ENCODE results near the gene SMYD2.

- TF ChIP-seq FOXM1 (IDR thresholded peaks at IDR 0.05; ENCODE audit: borderline replicate concordance) (no peak), SP1 (IDR thresholded peaks at IDR 0.05) (no peak), ARNT (IDR thresholded peaks at IDR 0.05) (no peak), HDGF (IDR thresholded peaks at IDR 0.05; ENCODE audit: borderline replicate concordance) (no peak), TARDBP (IDR thresholded peaks at IDR 0.05) (no peak), LEF1 (IDR thresholded peaks at IDR 0.05; ENCODE audit: borderline replicate concordance) (no peak), FOXK2 (IDR thresholded peaks at IDR 0.05) (no peak), BHLHE40 (IDR thresholded peaks at IDR 0.05; ENCODE audit: borderline replicate concordance) (no peak), SUZ12 (IDR thresholded peaks at IDR 0.05) (no peak), FOXA1 (IDR thresholded peaks at IDR 0.05) (no peak)
Observed at GRCh38 chr1:214352838-214353237, 71.9 kb downstream of the SMYD2 start.
